Lower lobe of right lung (tissue), 2 donors: ENCODE results near the gene DUS2. TPM values are rescaled to one million over a fixed set of nuclear protein-coding genes. Genes with fewer than 3 reads are reported as not detected.

Experiments
- ATAC-seq, 2 donors: fragments of 200-7000 bp; cut with Tn5 transposase; one replicate each; pipeline ENCODE4 v1.9.1; 2020 to 2022; ENCODE audit warnings: mild to moderate bottlenecking in 2 of 2, moderate library complexity in 2 of 2
- DNase-seq: peaks from one replicate; pipeline ENCODE4 v3.0.0-alpha.2; 2020
- H3K27ac ChIP-seq: fragments of 200-600 bp; one replicate; pipeline ENCODE4 v1.8.0; 2022
- H3K27me3 ChIP-seq: fragments of 200-600 bp; one replicate; pipeline ENCODE4 v1.8.0; 2022; ENCODE audit warnings: low read depth
- H3K36me3 ChIP-seq: fragments of 200-600 bp; one replicate; pipeline ENCODE4 v1.8.0; 2022; ENCODE audit warnings: mild to moderate bottlenecking
- H3K4me1 ChIP-seq: fragments of 200-600 bp; one replicate; pipeline ENCODE4 v1.8.0; 2022
- H3K4me3 ChIP-seq: fragments of 200-600 bp; one replicate; pipeline ENCODE4 v1.8.0; 2022; ENCODE audit warnings: mild to moderate bottlenecking
- H3K9me3 ChIP-seq: fragments of 200-600 bp; one replicate; pipeline ENCODE4 v1.8.0; 2022
- CTCF ChIP-seq: fragments of 200-600 bp; IDR thresholded peaks from one replicate; pipeline ENCODE4 v1.8.0; 2022; ENCODE audit warnings: antibody characterized with exemption, mild to moderate bottlenecking
- intact Hi-C: fragments of 100-400 bp; cut with DNase I; formaldehyde crosslinking; loops from one replicate; pipeline ENCODE4 v1.11.0; 2022
- total RNA-seq: library from RNA; stranded (reverse); fragmentation: NEBNext Ultra II Directional; extraction: Animal tissue kit (Norgen Biotek cat#: 25700); gene quantifications from one replicate; pipeline ENCODE4 v1.2.1, GENCODE V29; 2021
- donor health status: DM: no; HTN: yes; CAD: no; lungs with severe emphysema.

DUS2 gene
- total RNA-seq, 1 donor from 2014 or later: 15.1 TPM

- H3K27me3 ChIP-seq: no peaks in the 10 kb centered on the region
- H3K9me3 ChIP-seq: no peaks in the 10 kb centered on the region
- intact Hi-C loops: no loop called here
- no peak overlapping the region for H3K4me3 ChIP-seq
- TF ChIP-seq CTCF: no peak
- peaks cover 10% of the 10 kb centered on the region for H3K36me3 ChIP-seq
- peaks cover 79% of the 10 kb centered on the region for H3K4me1 ChIP-seq
- DNase-seq: no peak
- H3K27ac ChIP-seq: peak overlapping the region; percentile 99
- no peak for ATAC-seq
Observed at GRCh38 chr16:68082629-68083238, 59.6 kb downstream of the DUS2 start.

- DNase-seq: no peak
- intact Hi-C loops: no loop called here
- Histone ChIP-seq H3K36me3 (peaks cover 6% of the 10 kb centered on the region), H3K4me3 (no peak overlapping the region), H3K9me3 (no peaks in the 10 kb centered on the region), H3K4me1 (peaks cover 78% of the 10 kb centered on the region), H3K27ac (peak overlapping the region; percentile 99), H3K27me3 (no peaks in the 10 kb centered on the region)
- ATAC-seq: no peak
- no peak for TF ChIP-seq CTCF
Observed at GRCh38 chr16:68083239-68083781, 60.2 kb downstream of the DUS2 start.

- Histone ChIP-seq H3K4me3 (peak overlapping the region; percentile 84), H3K36me3 (no peaks in the 10 kb centered on the region), H3K27me3 (no peaks in the 10 kb centered on the region), H3K4me1 (peaks cover 78% of the 10 kb centered on the region), H3K27ac (peak overlapping the region; percentile 99), H3K9me3 (no peaks in the 10 kb centered on the region)
- peak; percentile 63 for DNase-seq
- no peak for TF ChIP-seq CTCF
- intact Hi-C loops: no loop called here
- ATAC-seq: peak; percentile 9 to 11
Observed at GRCh38 chr16:68083861-68084503, 60.9 kb downstream of the DUS2 start.

GRCh38 chr16:68084504-68085258 is 61.6 kb downstream of the DUS2 start:
- ATAC-seq (peak; percentile 84 to 88), DNase-seq (peak; percentile 95)
- H3K27ac ChIP-seq: peak overlapping the region; percentile 99
- no peaks in the 10 kb centered on the region for H3K36me3 ChIP-seq
- peaks cover 78% of the 10 kb centered on the region for H3K4me1 ChIP-seq
- intact Hi-C loops: no loop called here
- H3K4me3 ChIP-seq: peak overlapping the region; percentile 84
- no peaks in the 10 kb centered on the region for H3K9me3 ChIP-seq
- no peaks in the 10 kb centered on the region for H3K27me3 ChIP-seq
- peak; percentile 34 for TF ChIP-seq CTCF

- ATAC-seq (peak; percentile 93 to 96), DNase-seq (peak; percentile 100)
- Histone ChIP-seq H3K4me3 (peak within 1 kb of the TSS; percentile 84), H3K9me3 (no peaks in the 10 kb centered on the region), H3K36me3 (no peaks in the 10 kb centered on the region), H3K27me3 (no peaks in the 10 kb centered on the region), H3K4me1 (peaks cover 76% of the 10 kb centered on the region), H3K27ac (peak within 1 kb of the TSS; percentile 99)
- TF ChIP-seq CTCF: no peak
- intact Hi-C loops: no loop called here
Observed at GRCh38 chr16:68085259-68086071, 62.4 kb downstream of the DUS2 start, which contains the start of gene NFATC3. Gene NFATC3 (plus strand): TSS chr16:68085370. CDS start chr16:68085682, 312 bp downstream.
